NCI-H128 (cell line): ENCODE data around the gene TBC1D1.

Experiments used
- DNase-seq: peaks from one replicate; lab custom pipeline; 2025; ENCODE audit not compliant: unreplicated experiment; lab: John Stamatoyannopoulos, UW

The TBC1D1 gene

GRCh38 chr4:38075370-38076152 is 184.7 kb downstream of the TBC1D1 start:
- DNase-seq = no peak

- no peak for DNase-seq
Measured at GRCh38 chr4:38076153-38076669, 185.3 kb downstream of the TBC1D1 start.

- DNase-seq = no peak
Measured at GRCh38 chr4:38077791-38078489, 187.1 kb downstream of the TBC1D1 start.

- no peak for DNase-seq
Measured at GRCh38 chr4:38078590-38079421, 187.9 kb downstream of the TBC1D1 start.

DNA sequence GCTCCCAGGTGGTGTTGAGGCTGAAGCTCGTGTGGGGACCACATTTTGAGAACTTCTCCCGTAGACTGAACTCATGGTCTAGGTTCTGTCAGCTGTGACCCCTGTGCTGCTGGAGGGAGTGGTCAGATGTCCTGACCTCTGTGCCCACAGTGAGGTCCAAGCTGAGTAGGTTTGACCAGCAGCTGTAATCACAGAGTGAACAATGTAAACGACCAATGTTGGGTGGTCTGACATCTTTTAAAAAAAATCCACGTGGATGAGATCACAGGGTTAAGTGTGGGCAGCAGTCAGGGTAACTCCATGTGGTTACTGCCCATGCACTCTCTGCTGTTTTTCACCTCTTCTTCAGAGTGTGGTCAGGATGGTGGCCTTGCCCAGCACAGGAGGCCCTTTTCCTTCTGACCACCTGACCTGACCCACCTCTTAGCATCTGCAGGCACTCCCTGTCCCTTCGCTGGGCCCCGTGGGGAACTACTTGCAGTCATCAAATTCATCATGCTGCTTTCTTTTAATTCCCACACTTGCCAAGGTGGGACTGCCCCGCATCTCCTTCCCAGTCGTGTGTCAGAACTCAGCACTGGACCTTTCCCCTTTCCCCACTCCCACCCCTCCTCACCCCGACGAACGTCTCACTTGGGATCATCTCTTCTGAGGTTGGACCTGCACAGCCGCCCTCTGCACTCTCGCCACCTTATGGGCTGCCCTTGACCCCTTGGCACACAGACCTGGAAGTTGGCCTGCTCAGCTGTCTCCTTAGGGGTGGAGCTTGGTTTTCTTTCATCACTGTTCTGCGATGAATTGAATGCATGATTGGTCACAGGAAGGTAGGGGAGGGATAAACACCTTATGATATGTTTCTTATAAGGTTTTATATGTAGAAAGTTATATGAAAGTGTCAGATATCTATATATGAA is 189.4 kb downstream of the TBC1D1 start:
- no peak for DNase-seq

- DNase-seq = no peak
Measured at GRCh38 chr4:38082021-38082420, 191.1 kb downstream of the TBC1D1 start.

GRCh38 chr4:38082424-38083385 is 191.8 kb downstream of the TBC1D1 start:
- no peak for DNase-seq

GRCh38 chr4:38084877-38085711 is 194.2 kb downstream of the TBC1D1 start:
- no peak for DNase-seq

GRCh38 chr4:38085751-38086150 is 194.9 kb downstream of the TBC1D1 start:
- DNase-seq = no peak

GRCh38 chr4:38086151-38086848 is 195.4 kb downstream of the TBC1D1 start:
- DNase-seq = no peak

- no peak for DNase-seq
Measured at GRCh38 chr4:38086849-38087226, 196.0 kb downstream of the TBC1D1 start.

DNA sequence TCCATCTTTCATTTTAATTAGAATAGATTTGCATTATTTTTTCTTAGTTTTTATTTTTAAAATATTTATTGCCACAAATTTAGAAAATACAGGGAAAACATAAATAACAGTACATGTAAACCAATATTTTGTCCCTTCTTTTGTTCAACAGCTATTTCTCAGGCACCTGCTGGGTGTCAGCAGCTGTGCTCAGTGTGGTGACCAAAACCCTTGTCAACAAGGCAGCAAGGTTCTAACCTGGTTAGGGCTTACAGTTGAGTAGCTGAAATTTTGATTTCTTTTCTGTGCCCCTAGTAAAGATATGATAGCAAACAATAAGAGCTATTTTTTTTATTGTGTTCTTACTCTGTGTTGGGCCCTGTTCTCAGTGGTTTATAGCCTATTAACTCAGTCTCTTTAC is 197.4 kb downstream of the TBC1D1 start:
- DNase-seq = no peak

DNA sequence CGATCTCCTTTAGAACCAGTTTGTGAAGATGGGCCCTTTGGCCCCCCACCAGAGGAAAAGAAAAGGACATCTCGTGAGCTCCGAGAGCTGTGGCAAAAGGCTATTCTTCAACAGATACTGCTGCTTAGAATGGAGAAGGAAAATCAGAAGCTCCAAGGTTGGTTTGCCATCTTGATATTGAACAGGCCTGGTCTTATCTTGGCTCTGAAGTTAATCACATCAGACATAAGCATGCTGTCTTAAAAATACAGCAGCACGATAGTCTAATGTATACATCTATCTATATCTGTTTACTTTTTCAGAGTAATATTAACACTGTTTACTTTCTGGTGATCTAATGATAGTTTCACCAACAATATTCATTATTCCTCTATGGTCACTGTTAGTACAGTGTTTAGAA is 199.1 kb downstream of the TBC1D1 start:
- DNase-seq = no peak

GRCh38 chr4:38090455-38091246 is 199.8 kb downstream of the TBC1D1 start:
- DNase-seq = no peak

DNA sequence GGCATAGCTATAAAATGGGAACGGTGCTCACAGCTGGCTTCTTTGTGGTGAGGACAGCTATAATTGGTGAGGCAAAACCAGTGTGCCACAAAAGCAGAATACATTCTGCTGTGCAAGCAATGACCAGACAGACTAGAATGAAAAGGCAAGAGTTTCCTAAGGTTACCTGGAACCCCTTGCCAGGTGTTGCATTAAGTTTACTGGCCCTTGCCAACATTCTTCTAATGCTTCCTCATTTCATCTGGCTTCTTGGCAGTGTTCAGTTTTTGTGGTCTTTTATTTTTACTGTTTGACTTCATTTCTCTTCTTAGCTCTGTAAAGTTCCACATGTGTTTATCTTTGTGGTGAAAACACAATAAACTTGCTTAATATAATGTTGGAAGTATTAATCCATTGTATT is 200.8 kb downstream of the TBC1D1 start:
- no peak for DNase-seq

GRCh38 chr4:38092701-38093100 is 201.8 kb downstream of the TBC1D1 start:
- no peak for DNase-seq

DNA sequence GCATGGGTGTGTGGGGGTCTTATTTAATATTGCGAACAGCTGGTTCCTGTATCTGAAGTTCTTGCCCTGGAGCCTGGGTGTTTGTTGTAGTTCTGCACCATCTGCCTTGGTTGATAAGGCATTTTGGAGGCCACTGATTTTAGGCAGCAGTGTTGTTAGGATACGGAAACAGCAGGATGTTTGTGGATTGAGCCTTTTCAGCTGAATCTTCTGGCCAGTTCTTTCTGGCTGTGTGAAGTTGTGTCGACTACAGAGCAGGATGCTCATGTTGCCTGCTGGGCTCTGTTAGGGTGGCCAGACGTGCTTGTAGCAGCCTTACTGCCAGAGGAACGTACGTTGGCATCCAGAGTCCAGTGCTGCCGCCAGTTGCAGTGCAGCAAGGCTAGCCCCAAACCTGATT is 203.5 kb downstream of the TBC1D1 start:
- no peak for DNase-seq
